Testis (tissue), 3 donors: ENCODE results near the gene SLC25A21. TPM values are rescaled to one million over a fixed set of nuclear protein-coding genes. Genes with fewer than 3 reads are reported as not detected.
A peak's percentile ranks its signal among the peaks of the same experiment; 100 is the strongest.
"Not testable (repeated sequence)": the region's sequence is repeated elsewhere in the genome, so short reads cannot be mapped to it uniquely, and the experiment has no call there.

Experiments used
- DNase-seq: peaks from one replicate; pipeline ENCODE4 v3.0.0-alpha.2; 2019
- H3K27ac ChIP-seq, 2 donors: fragments of 200-600 bp; sonication (generic); one replicate each; pipeline ENCODE4 v1.5.1; 2019
- H3K27me3 ChIP-seq: fragments of 200-600 bp; sonication (generic); one replicate; pipeline ENCODE4 v1.5.1; 2019
- H3K36me3 ChIP-seq: fragments of 200-600 bp; sonication (generic); one replicate; pipeline ENCODE4 v1.5.1; 2017; ENCODE audit warnings: low read depth; ENCODE audit errors: missing control alignments
- H3K4me1 ChIP-seq: fragments of 200-600 bp; sonication (generic); one replicate; pipeline ENCODE4 v1.5.1; 2019
- H3K4me3 ChIP-seq, 2 donors: fragments of 200-600 bp; sonication (generic); one replicate each; pipeline ENCODE4 v1.5.1; 2017 to 2019
- H3K9me3 ChIP-seq: fragments of 200-600 bp; sonication (generic); one replicate; pipeline ENCODE4 v1.5.1; 2017
- CTCF ChIP-seq, 3 experiments: fragments of 450-650 bp in 2 of 3; fragments of 200-600 bp in 1 of 3; sonication (generic) in 1 of 3; IDR thresholded peaks; one replicate each; pipeline ENCODE4 v1.5.1; 2016 to 2019; ENCODE audit warnings: antibody characterized with exemption in 3 of 3, mild to moderate bottlenecking in 2 of 3, moderate library complexity in 1 of 3
- POLR2A ChIP-seq: fragments of 450-650 bp; IDR thresholded peaks from one replicate; pipeline ENCODE4 v1.6.1; 2017; ENCODE audit warnings: antibody characterized with exemption, mild to moderate bottlenecking, moderate library complexity
- WGBS, 2 donors: methylation state at CpG; one replicate each; pipeline ENCODE4 v1.1.5; 2018; 5-methylcytosine and 5-hydroxymethylcytosine counted together
- intact Hi-C: fragments of 100-400 bp; cut with DNase I; formaldehyde crosslinking; loops from one replicate; pipeline ENCODE4 v1.15.1; 2023; ENCODE audit warnings: low total_unique reads
- polyA plus RNA-seq: library from polyadenylated mRNA; stranded (reverse); fragments of 350-450 nt; fragmentation: Illumina TruSeq; extraction: RNeasy Lipid Tissue Mini Kit (QIAGEN cat#74804); gene quantifications from one replicate; pipeline ENCODE4 v1.2.3, GENCODE V29; 2014; ENCODE audit warnings: low read depth, low replicate concordance; ENCODE audit not compliant: insufficient read depth
- total RNA-seq, 2 donors: library from RNA; depleted of rRNA; stranded (reverse); fragments of >200 nt; gene quantifications; one replicate each; pipeline ENCODE4 v1.2.3, GENCODE V29; 2016

The SLC25A21 gene
- total and polyA plus RNA-seq, 3 donors from 2014 or later: 4.4 to 16.0 (median 13.6) TPM

GRCh38 chr14:37168721-37169120, 3.7 kb downstream of the SLC25A21 start:
- TF ChIP-seq POLR2A: no peak
- no peak for TF ChIP-seq CTCF (IDR thresholded peaks at IDR 0.05)
- Histone ChIP-seq H3K36me3 (no peaks in the 10 kb centered on the region), H3K27me3 (no peaks in the 10 kb centered on the region), H3K4me3 (no peak overlapping the region), H3K27ac (peak overlapping the region; percentile 46 to 59), H3K9me3 (no peaks in the 10 kb centered on the region), H3K4me1 (peaks cover 8% of the 10 kb centered on the region)
- DNase-seq: peak; percentile 90
- 62 to 71% methylated on average over 4 of the region's 4 CpGs for WGBS, 2 donors
- intact Hi-C loops: no loop called here

- DNase-seq: peak; percentile 76
- Histone ChIP-seq H3K4me1 (peaks cover 8% of the 10 kb centered on the region), H3K27ac (peak overlapping the region; percentile 44 to 46), H3K27me3 (no peaks in the 10 kb centered on the region), H3K4me3 (no peak overlapping the region), H3K9me3 (no peaks in the 10 kb centered on the region), H3K36me3 (no peaks in the 10 kb centered on the region)
- WGBS, 2 donors: 71 to 78% methylated on average over 10 of the region's 10 CpGs
- TF ChIP-seq POLR2A: no peak
- TF ChIP-seq CTCF (IDR thresholded peaks at IDR 0.05): no peak
- intact Hi-C loops: no loop called here
These were observed 5.0 kb downstream of the SLC25A21 start for GRCh38 chr14:37167151-37168047.

- Histone ChIP-seq H3K9me3 (no peaks in the 10 kb centered on the region), H3K4me1 (peaks cover 8% of the 10 kb centered on the region), H3K27me3 (no peaks in the 10 kb centered on the region), H3K27ac (no peak overlapping the region), H3K4me3 (no peak overlapping the region), H3K36me3 (no peaks in the 10 kb centered on the region)
- WGBS, 2 donors: 82 to 85% methylated on average over 3 of the region's 3 CpGs
- no peak for TF ChIP-seq CTCF (IDR thresholded peaks at IDR 0.05)
- no peak for TF ChIP-seq POLR2A
- intact Hi-C loops: no loop called here
- DNase-seq: no peak
These were observed 6.6 kb downstream of the SLC25A21 start for GRCh38 chr14:37165794-37166193.

- not testable (repeated sequence) for H3K27me3 ChIP-seq
These were observed 10.1 kb downstream of the SLC25A21 start for GRCh38 chr14:37162307-37162706.

GRCh38 chr14:37157987-37158386, 14.4 kb downstream of the SLC25A21 start:
- WGBS, 2 donors: 88 to 92% methylated on average over 2 of the region's 2 CpGs
- Histone ChIP-seq H3K27ac (no peak overlapping the region), H3K27me3 (no peaks in the 10 kb centered on the region), H3K36me3 (no peaks in the 10 kb centered on the region), H3K4me1 (no peaks in the 10 kb centered on the region), H3K4me3 (no peak overlapping the region), H3K9me3 (no peaks in the 10 kb centered on the region)
- TF ChIP-seq POLR2A: no peak
- TF ChIP-seq CTCF (IDR thresholded peaks at IDR 0.05): no peak
- no peak for DNase-seq
- intact Hi-C loops: no loop called here

More at GRCh38 chr14:37162307-37162706, 10.1 kb downstream of the SLC25A21 start:
- H3K27ac ChIP-seq, H3K4me3 ChIP-seq, H3K36me3 ChIP-seq, DNase-seq, intact Hi-C loops, H3K9me3 ChIP-seq, H3K4me1 ChIP-seq: not testable (repeated sequence)
- 100% methylated on average over 2 of the region's 2 CpGs for WGBS, 2 donors
